ENCODE measurements around the gene MNS1. TPM values are rescaled to one million over a fixed set of nuclear protein-coding genes. Genes with fewer than 3 reads are reported as not detected.

Gene MNS1
- total and polyA plus RNA-seq, 2 experiments from 2014 or later, result 2.9 to 16.9 TPM

- Mint-ChIP-seq H3K27ac (no peak overlapping the region), H3K27me3 (ENCODE audit: insufficient read depth, low read depth, poor library complexity) (no peaks in the 10 kb centered on the region), H3K36me3 (ENCODE audit: low read depth) (peaks cover 44% of the 10 kb centered on the region), H3K4me3 (no peak overlapping the region), H3K4me1 (peaks cover 4% of the 10 kb centered on the region; the same call in 2 of the 3 replicates), H3K9me3 (peaks cover 21% of the 10 kb centered on the region)
- H2AFZ ChIP-seq, result no peak overlapping the region
- no peak overlapping the region for H3K4me3 ChIP-seq
- TF ChIP-seq ZNF462 (CRISPR knock-in tag; IDR thresholded peaks at IDR 0.05), result no peak
- TF ChIP-seq REST (IDR thresholded peaks at IDR 0.05; ENCODE audit: unreplicated experiment), result no peak
- TF ChIP-seq ZNF331 (CRISPR knock-in tag; IDR thresholded peaks at IDR 0.05; ENCODE audit: low read depth), result no peak
- no peak for TF ChIP-seq EZH2 (IDR thresholded peaks at IDR 0.05; ENCODE audit: low read depth, unreplicated experiment)
- TF ChIP-seq JUNB (IDR thresholded peaks at IDR 0.05; ENCODE audit: unreplicated experiment), result no peak
- no peak for TF ChIP-seq NANOG (IDR thresholded peaks at IDR 0.05; ENCODE audit: borderline replicate concordance)
- TF ChIP-seq CREB1 (CRISPR knock-in tag; IDR thresholded peaks at IDR 0.05; ENCODE audit: low read depth), result no peak
- TF ChIP-seq STAT1 (IDR thresholded peaks at IDR 0.05; ENCODE audit: unreplicated experiment), result no peak
- no peak for TF ChIP-seq ZNF114 (CRISPR knock-in tag; IDR thresholded peaks at IDR 0.05)
- TF ChIP-seq, protein P1, sequence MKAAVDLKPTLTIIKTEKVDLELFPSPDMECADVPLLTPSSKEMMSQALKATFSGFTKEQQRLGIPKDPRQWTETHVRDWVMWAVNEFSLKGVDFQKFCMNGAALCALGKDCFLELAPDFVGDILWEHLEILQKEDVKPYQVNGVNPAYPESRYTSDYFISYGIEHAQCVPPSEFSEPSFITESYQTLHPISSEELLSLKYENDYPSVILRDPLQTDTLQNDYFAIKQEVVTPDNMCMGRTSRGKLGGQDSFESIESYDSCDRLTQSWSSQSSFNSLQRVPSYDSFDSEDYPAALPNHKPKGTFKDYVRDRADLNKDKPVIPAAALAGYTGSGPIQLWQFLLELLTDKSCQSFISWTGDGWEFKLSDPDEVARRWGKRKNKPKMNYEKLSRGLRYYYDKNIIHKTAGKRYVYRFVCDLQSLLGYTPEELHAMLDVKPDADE (IDR thresholded peaks at IDR 0.05), result no peak
- no peak overlapping the region for H3K27ac ChIP-seq (ENCODE audit: low read depth)
- no peaks in the 10 kb centered on the region for H3K36me3 ChIP-seq (ENCODE audit: insufficient read depth)
- no peaks in the 10 kb centered on the region for H3K79me2 ChIP-seq (replicated peaks; ENCODE audit: insufficient read depth)
- H4K20me1 ChIP-seq (replicated peaks; ENCODE audit: insufficient read depth), result no peaks in the 10 kb centered on the region
- no peaks in the 10 kb centered on the region for H3K27me3 ChIP-seq (ENCODE audit: insufficient read depth)
- ATAC-seq (no peak), DNase-seq (ENCODE audit: low spot score) (no peak)
- no peaks in the 10 kb centered on the region for H3K9me2 ChIP-seq (ENCODE audit: insufficient read depth)
- H3K4me2 ChIP-seq, result no peak overlapping the region
- H3F3A ChIP-seq (replicated peaks; ENCODE audit: low read depth), result no peaks in the 10 kb centered on the region
- H3K4me1 ChIP-seq (ENCODE audit: insufficient read depth), result no peaks in the 10 kb centered on the region
Measured at GRCh38 chr15:56394909-56395308, 70.0 kb downstream of the MNS1 start.

All from GM23338 (cell line).